Right atrium auricular region (tissue), 2 donors: ENCODE data around the gene ZRANB3. TPM values are rescaled to one million over a fixed set of nuclear protein-coding genes. Genes with fewer than 3 reads are reported as not detected.

ENCODE experiments used
- DNase-seq: peaks from one replicate; pipeline ENCODE4 v3.0.0-alpha.2; 2019; ENCODE audit warnings: low spot score
- H3K27ac ChIP-seq, 2 donors: fragments of 200-600 bp; sonication (generic); 1 replicate in 1 of 2; 2 replicates in 1 of 2; pipeline ENCODE4 v1.5.1; 2016 to 2019
- H3K27me3 ChIP-seq, 2 donors: fragments of 200-600 bp; sonication (generic); one replicate each; pipeline versions ENCODE4 v1.5.1 to v1.6.0; 2017 to 2019
- H3K36me3 ChIP-seq: fragments of 200-600 bp; sonication (generic); one replicate; pipeline ENCODE4 v1.5.1; 2016
- H3K4me1 ChIP-seq, 2 donors: fragments of 200-600 bp; sonication (generic); one replicate each; pipeline versions ENCODE4 v1.5.1 to v1.6.0; 2017 to 2019
- H3K4me3 ChIP-seq, 2 donors: fragments of 200-600 bp; sonication (generic); 1 replicate in 1 of 2; 2 replicates in 1 of 2; pipeline ENCODE4 v1.5.1; 2017 to 2019; ENCODE audit warnings: mild to moderate bottlenecking in 1 of 2, moderate library complexity in 1 of 2
- H3K9me3 ChIP-seq, 2 donors: fragments of 200-600 bp; sonication (generic); one replicate each; pipeline ENCODE4 v1.5.1; 2019
- CTCF ChIP-seq, 2 donors: fragments of 200-600 bp; sonication (generic); IDR thresholded peaks; one replicate each; pipeline ENCODE4 v1.5.1; 2019; ENCODE audit warnings: antibody characterized with exemption in 2 of 2
- total RNA-seq, 2 donors: library from RNA; depleted of rRNA; stranded (reverse); fragments of >200 nt; gene quantifications; one replicate each; pipeline ENCODE4 v1.1.0, GENCODE V29; 2016

Gene ZRANB3
- total RNA-seq, 2 donors from 2014 or later: 1.6 to 2.3 TPM

- no peak overlapping the region for H3K27ac ChIP-seq
- TF ChIP-seq CTCF (IDR thresholded peaks at IDR 0.05): no peak
Observed at GRCh38 chr2:135532581-135532980, 1.6 kb upstream of the ZRANB3 start.

GRCh38 chr2:135531231-135532197 lies 496 bp upstream of the ZRANB3 start, which contains the start of gene R3HDM1:
Gene R3HDM1 (plus strand): TSS chr2:135531484. CDS start chr2:135604846, 73,362 bp downstream.
- Histone ChIP-seq H3K36me3 (no peaks in the 10 kb centered on the region), H3K4me1 (peaks cover 0 to 22% of the 10 kb centered on the region in 2 donors)

More at GRCh38 chr2:135532581-135532980, 1.6 kb upstream of the ZRANB3 start:
- peak overlapping the region; percentile 71 to 93 for H3K4me3 ChIP-seq
- peaks cover 0 to 22% of the 10 kb centered on the region in 2 donors for H3K4me1 ChIP-seq
- no peak for DNase-seq
- no peaks in the 10 kb centered on the region for H3K27me3 ChIP-seq
- H3K9me3 ChIP-seq: no peaks in the 10 kb centered on the region
- no peaks in the 10 kb centered on the region for H3K36me3 ChIP-seq

GRCh38 chr2:135528006-135528405 lies 3.0 kb downstream of the ZRANB3 start:
- H3K4me1 ChIP-seq: peaks cover 0 to 18% of the 10 kb centered on the region in 2 donors
- no peak for DNase-seq
- H3K27me3 ChIP-seq: no peaks in the 10 kb centered on the region
- H3K4me3 ChIP-seq: no peak overlapping the region
- no peaks in the 10 kb centered on the region for H3K36me3 ChIP-seq
- TF ChIP-seq CTCF (IDR thresholded peaks at IDR 0.05): no peak
- H3K27ac ChIP-seq: no peak overlapping the region
- no peaks in the 10 kb centered on the region for H3K9me3 ChIP-seq

More at GRCh38 chr2:135531231-135532197, 496 bp upstream of the ZRANB3 start, which contains the start of gene R3HDM1:
- peak; percentile 99 for DNase-seq
- TF ChIP-seq CTCF (IDR thresholded peaks at IDR 0.05): peak in 1 of 2 donors; percentile 33
- Histone ChIP-seq H3K9me3 (no peaks in the 10 kb centered on the region), H3K4me3 (peak within 1 kb of the TSS; percentile 71 to 93), H3K27me3 (no peaks in the 10 kb centered on the region), H3K27ac (peak within 1 kb of the TSS; percentile 93 to 95)

- Histone ChIP-seq H3K9me3 (no peaks in the 10 kb centered on the region), H3K36me3 (no peaks in the 10 kb centered on the region), H3K27ac (no peak overlapping the region), H3K4me1 (peaks cover 0 to 6% of the 10 kb centered on the region in 2 donors), H3K27me3 (no peaks in the 10 kb centered on the region), H3K4me3 (no peak overlapping the region)
- DNase-seq: no peak
- no peak for TF ChIP-seq CTCF (IDR thresholded peaks at IDR 0.05)
Observed at GRCh38 chr2:135525786-135526185, 5.2 kb downstream of the ZRANB3 start.

GRCh38 chr2:135512099-135512498 lies 18.9 kb downstream of the ZRANB3 start:
- DNase-seq: no peak
- Histone ChIP-seq H3K36me3 (no peaks in the 10 kb centered on the region), H3K27ac (no peak overlapping the region), H3K4me3 (no peak overlapping the region), H3K9me3 (peaks cover 0 to 5% of the 10 kb centered on the region in 2 donors), H3K4me1 (no peaks in the 10 kb centered on the region), H3K27me3 (no peaks in the 10 kb centered on the region)
- no peak for TF ChIP-seq CTCF (IDR thresholded peaks at IDR 0.05)
